Heart left ventricle (tissue), 13 donors: ENCODE data around the gene SAT1.
A peak's percentile ranks its signal among the peaks of the same experiment; 100 is the strongest.

ENCODE experiments used
- CTCF ChIP-seq, 12 donors: fragments of 200-600 bp; sonication (generic) in 4 of 12; IDR thresholded peaks; one replicate each; pipeline versions ENCODE4 v1.5.0 to v1.8.0; 2018 to 2022; ENCODE audit warnings: antibody characterized with exemption in 12 of 12, mild to moderate bottlenecking in 5 of 12
- POLR2A ChIP-seq, 2 donors: fragments of 450-650 bp; IDR thresholded peaks; one replicate each; pipeline ENCODE4 v1.6.1; 2017; ENCODE audit warnings: antibody characterized with exemption in 2 of 2, mild to moderate bottlenecking in 2 of 2, moderate library complexity in 2 of 2
- donor health status: ischemic (EF 13 %, LVEDD 7.1; RV severe dilation, severe dysfunction).
- donor health status: DM: no; HTN: yes; CAD: no.
- donor health status: DM: no; HTN: no; CAD: no.
- donor health status: ischemic (EF 25% LVEDD 6.9; RV normal size, moderate dysfunction).
- donor health status: ischemic (EF 25% LVEDD 5.7; RV mildly dilated, moderate dysfunction).
- donor health status: ischemic (EF 35%, LVEDD 5.7; RV mildly dilated, moderate dysfunction).
- donor health status: nonischemic (EF 11% LVEDD 7.7; RV severe dilation, severe dysfunction).
- donor health status: DM: yes; HTN: yes; CAD: no.
- donor health status: PGD.
- donor health status: ischemic (EF 29% LVEDD 5.4; RV normal size, mild dysfunction).
- donor health status: nonischemic (EF 23%, LVEDD 6.1; RV moderate dilation, normal function).

DNA sequence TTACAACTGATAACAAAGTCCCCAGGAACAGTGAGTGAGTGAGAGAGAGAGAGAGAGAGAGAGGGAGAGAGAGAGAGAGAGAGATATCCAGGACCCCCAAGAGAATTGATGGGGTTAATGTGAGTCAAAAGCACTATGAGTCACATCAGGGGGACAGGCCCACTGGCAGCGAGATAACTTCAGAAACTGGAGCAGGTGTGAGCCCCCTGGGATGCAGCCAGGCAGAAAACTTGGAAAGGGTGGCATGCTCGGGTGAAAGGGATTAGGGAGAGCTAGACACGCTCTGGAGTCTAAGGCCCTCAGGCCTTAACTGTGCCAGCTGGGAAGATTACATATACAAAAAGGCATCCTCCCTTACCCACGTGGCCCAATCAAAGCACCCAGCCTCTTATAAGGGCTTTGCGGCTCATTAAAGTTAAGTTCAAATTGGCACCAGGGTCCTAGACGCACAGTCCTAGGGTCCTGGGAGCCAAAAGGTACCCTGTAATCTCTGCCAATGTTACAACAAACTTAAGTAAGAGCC lies 40.7 kb upstream of the SAT1 start:
- TF ChIP-seq CTCF (IDR thresholded peaks at IDR 0.05) (no peak), POLR2A (IDR thresholded peaks at IDR 0.05) (peak in 1 of 2 donors; percentile 25)
